ENCODE measurements around the gene GPC5. TPM values are rescaled to one million over a fixed set of nuclear protein-coding genes. Genes with fewer than 3 reads are reported as not detected.
"Not testable (repeated sequence)": the region's sequence is repeated elsewhere in the genome, so short reads cannot be mapped to it uniquely, and the experiment has no call there.

GPC5 gene
- total and polyA plus RNA-seq, 11 donors: 0.14 to 2.9 (median 0.84) TPM; not detected in 1

DNA sequence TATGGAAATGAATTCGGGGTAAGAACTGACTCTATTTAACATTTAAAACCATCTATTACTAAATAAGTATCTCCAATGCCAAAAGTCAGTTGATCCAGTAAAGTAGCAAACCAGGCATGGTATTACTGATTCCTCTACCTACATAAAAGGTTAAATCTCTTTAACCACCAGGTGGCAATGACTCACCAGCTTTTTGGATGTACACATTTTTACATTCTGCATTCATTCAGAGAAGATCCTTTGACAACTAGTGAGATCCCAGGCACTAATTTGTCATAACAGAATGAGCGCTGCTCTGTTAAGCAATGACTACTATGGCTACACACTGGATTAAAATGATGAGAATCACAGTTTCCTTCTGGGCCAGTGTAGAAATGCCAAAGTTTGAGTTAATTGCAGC lies 1498.4 kb downstream of the GPC5 start:
- 58 to 72% (median 66%) methylated on average over 2 of the region's 2 CpGs for WGBS, 4 donors
- Histone ChIP-seq H3K27me3 (no peaks in the 10 kb centered on the region), H3K36me3 (no peaks in the 10 kb centered on the region), H3K4me3 (no peak overlapping the region), H3K27ac (no peak overlapping the region), H3K9me3 (peaks cover 0 to 20% (median 4%) of the 10 kb centered on the region in 12 donors), H3K4me1 (no peaks in the 10 kb centered on the region)
- DNase-seq: no peak
- no peak for TF ChIP-seq POLR2A (IDR thresholded peaks at IDR 0.05)
- TF ChIP-seq CTCF (IDR thresholded peaks at IDR 0.05): no peak
- ATAC-seq: no peak
- intact Hi-C loops (cut with DNase I): no loop called here

- intact Hi-C loops (cut with DNase I): not testable (repeated sequence)
Observed at GRCh38 chr13:92898946-92899345, 1500.5 kb downstream of the GPC5 start.

GRCh38 chr13:92900446-92900845 lies 1502.0 kb downstream of the GPC5 start:
- peaks cover 0 to 25% (median 7%) of the 10 kb centered on the region in 12 donors for H3K9me3 ChIP-seq
- no peak overlapping the region for H3K27ac ChIP-seq
- intact Hi-C loops (cut with DNase I): no loop called here
- DNase-seq (no peak), ATAC-seq (no peak)
- no peak for TF ChIP-seq POLR2A (IDR thresholded peaks at IDR 0.05)
- TF ChIP-seq CTCF (IDR thresholded peaks at IDR 0.05): no peak
- no peaks in the 10 kb centered on the region for H3K4me1 ChIP-seq
- no peaks in the 10 kb centered on the region for H3K27me3 ChIP-seq
- H3K4me3 ChIP-seq: no peak overlapping the region
- H3K36me3 ChIP-seq: no peaks in the 10 kb centered on the region
- WGBS, 4 donors: 47 to 62% (median 61%) methylated on average over 3 of the region's 3 CpGs

More at GRCh38 chr13:92898946-92899345, 1500.5 kb downstream of the GPC5 start:
- not testable (repeated sequence) for H3K27me3 ChIP-seq, H3K4me1 ChIP-seq, H3K4me3 ChIP-seq, ATAC-seq, H3K36me3 ChIP-seq, DNase-seq, H3K27ac ChIP-seq
- peaks cover 0 to 20% (median 4%) of the 10 kb centered on the region in 12 donors for H3K9me3 ChIP-seq

DNA sequence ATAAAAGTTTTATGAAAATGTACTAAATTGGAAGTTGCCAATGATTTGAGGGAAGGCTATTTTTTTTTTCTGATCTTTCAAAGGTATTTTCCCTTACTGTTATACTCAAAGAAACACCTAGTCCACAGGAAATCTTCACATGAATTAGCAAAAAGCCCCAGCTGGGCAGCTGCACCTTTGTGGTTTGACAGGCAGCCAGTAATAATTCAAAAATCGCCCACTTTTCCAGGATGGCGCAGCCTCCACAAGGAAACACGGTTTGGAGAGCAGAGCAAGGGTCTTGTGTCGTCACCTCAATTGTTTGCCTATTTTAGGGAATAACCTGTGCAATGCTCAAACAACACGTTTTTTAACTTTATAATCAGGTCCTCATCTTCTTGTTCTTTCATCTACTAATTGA lies 1503.3 kb downstream of the GPC5 start:
- no peak overlapping the region for H3K4me3 ChIP-seq
- H3K27ac ChIP-seq: no peak overlapping the region
- peaks cover 0 to 30% (median 7%) of the 10 kb centered on the region in 12 donors for H3K9me3 ChIP-seq
- ATAC-seq: no peak
- H3K27me3 ChIP-seq: no peaks in the 10 kb centered on the region
- TF ChIP-seq POLR2A (IDR thresholded peaks at IDR 0.05) (no peak), CTCF (IDR thresholded peaks at IDR 0.05) (no peak)
- H3K36me3 ChIP-seq: no peaks in the 10 kb centered on the region
- DNase-seq: no peak
- intact Hi-C loops (cut with DNase I): no loop called here
- WGBS, 4 donors: 54 to 64% (median 57%) methylated on average over 5 of the region's 5 CpGs
- no peaks in the 10 kb centered on the region for H3K4me1 ChIP-seq

- Histone ChIP-seq H3K36me3 (no peaks in the 10 kb centered on the region), H3K27me3 (no peaks in the 10 kb centered on the region), H3K4me1 (no peaks in the 10 kb centered on the region), H3K9me3 (no peaks in the 10 kb centered on the region), H3K27ac (no peak overlapping the region), H3K4me3 (no peak overlapping the region)
- intact Hi-C loops (cut with DNase I): no loop called here
- TF ChIP-seq POLR2A (IDR thresholded peaks at IDR 0.05): no peak
- no peak for TF ChIP-seq CTCF (IDR thresholded peaks at IDR 0.05)
- no peak for DNase-seq
- no peak for ATAC-seq
- WGBS, 4 donors: 82 to 90% (median 86%) methylated on average over 1 of the region's 1 CpG
Observed at GRCh38 chr13:92912629-92913028, 1514.2 kb downstream of the GPC5 start.
